HG03196 (cell line): ENCODE measurements around the gene PITX1.
"Not testable (repeated sequence)": the region's sequence is repeated elsewhere in the genome, so short reads cannot be mapped to it uniquely, and the experiment has no call there.

ENCODE experiments used
- ATAC-seq: cut with Tn5 transposase; IDR thresholded peaks from one replicate; pipeline ENCODE4 v1.9.1; 2021; ENCODE audit not compliant: unreplicated experiment

PITX1 gene

DNA sequence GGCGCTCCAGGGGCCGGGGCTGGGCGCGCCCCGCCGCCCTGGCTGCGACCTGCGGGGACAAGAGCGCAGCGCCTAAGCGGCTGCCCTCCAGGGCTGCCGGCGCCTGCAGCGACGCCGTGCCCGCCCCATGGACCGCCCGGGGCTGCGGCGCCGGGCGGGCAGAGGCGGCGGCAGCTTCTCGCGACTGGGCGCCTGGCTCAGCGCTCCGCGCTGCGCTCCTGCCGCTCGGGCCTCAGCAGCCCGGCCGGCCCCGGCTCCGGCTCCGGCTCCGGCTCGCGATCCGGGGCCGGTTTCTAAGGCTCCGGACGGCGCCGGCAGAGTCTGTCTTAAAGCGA, at the start of gene PITX1:
Gene PITX1, minus strand, starts transcription at position 328 of the 335 bp plus-strand sequence. CDS start 347 bp downstream, outside the sequence.
- no peak for ATAC-seq

DNA sequence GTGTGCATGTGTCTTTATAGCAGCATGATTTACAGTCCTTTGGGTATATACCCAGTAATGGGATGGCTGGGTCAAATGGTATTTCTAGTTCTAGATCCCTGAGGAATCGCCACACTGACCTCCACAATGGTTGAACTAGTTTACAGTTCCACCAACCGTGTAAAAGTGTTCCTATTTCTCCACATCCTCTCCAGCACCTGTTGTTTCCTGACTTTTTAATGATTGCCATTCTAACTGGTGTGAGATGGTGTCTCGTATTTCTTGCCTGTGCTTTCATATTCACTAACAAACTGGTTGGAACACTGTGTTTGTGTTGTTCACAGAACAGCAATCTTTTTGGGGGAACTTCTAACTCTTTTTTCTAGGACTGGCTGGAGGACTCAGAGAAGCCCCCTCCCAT, 49.3 kb upstream of the PITX1 start:
- not testable (repeated sequence) for ATAC-seq

DNA sequence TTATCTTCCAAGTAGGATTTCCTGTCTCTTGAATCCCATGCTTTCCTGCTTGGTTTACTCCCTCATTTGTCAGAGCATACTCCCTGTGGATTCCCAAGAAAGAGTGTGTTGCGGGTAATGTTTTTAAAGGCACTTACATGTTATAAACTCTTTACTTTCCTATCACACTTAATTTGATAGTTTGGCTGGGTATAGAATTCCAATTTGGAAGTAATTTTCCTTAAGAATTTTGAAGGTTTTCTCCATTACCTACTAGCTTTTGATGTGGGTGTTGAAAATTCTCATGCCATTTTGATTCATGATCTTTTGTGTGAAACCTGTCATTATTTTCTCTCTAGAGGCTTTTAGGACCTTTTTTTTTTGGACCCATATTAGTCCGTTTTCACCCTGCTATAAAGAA, 47.2 kb upstream of the PITX1 start:
- ATAC-seq = no peak

GRCh38 chr5:135079760-135080159, 45.7 kb upstream of the PITX1 start:
- no peak for ATAC-seq

DNA sequence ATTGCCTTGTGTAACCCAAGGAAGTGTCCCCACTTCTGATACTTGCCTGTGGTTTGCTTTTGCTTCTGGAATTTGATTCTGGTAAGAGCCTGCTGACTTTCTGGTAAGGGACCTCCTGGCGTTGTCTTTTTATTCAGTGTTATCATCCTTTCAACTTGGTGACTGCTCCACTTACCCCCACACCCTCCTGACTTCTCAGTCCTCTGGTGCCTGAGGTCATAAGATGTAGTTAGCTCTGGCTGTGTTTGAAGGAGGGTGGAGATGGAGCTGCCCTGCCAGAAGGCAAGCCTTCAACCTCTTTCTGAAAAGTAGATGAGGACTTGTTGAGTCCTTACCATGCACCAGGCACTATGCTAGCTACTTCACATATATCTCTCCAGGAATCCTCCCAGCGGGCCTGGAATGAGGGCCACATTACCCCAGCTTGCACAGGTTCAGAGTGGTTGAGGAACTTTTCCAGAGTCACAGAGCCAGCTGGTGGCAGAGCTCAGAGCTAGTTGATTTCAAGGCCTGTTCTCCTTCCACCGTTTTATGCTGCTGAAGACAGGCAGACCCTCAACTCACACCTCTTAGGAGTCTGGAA, 45.2 kb upstream of the PITX1 start:
- ATAC-seq = no peak

GRCh38 chr5:135076801-135077200, 42.8 kb upstream of the PITX1 start:
- no peak for ATAC-seq

- no peak for ATAC-seq
These were observed 42.0 kb upstream of the PITX1 start for GRCh38 chr5:135076051-135076491.

DNA sequence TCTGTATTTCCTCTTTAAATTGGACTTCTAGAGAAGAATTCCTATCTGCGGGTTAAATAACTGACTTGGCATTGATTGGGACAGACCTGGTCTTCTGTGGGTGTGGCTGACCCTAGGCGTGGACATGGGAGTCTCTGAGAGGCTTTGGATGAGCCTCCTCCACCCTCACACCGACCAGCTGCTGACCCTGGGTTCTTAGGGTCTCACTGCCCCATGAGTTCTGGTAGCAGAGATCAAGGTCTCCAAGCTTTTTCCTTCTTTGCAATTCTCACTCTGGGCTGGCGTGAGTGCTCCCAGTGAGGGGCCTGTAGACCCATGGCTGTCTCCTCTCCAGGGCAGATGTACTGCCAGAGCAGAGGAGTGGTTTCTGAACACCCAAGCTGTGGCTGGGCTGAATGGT, 41.6 kb upstream of the PITX1 start:
- ATAC-seq = no peak

DNA sequence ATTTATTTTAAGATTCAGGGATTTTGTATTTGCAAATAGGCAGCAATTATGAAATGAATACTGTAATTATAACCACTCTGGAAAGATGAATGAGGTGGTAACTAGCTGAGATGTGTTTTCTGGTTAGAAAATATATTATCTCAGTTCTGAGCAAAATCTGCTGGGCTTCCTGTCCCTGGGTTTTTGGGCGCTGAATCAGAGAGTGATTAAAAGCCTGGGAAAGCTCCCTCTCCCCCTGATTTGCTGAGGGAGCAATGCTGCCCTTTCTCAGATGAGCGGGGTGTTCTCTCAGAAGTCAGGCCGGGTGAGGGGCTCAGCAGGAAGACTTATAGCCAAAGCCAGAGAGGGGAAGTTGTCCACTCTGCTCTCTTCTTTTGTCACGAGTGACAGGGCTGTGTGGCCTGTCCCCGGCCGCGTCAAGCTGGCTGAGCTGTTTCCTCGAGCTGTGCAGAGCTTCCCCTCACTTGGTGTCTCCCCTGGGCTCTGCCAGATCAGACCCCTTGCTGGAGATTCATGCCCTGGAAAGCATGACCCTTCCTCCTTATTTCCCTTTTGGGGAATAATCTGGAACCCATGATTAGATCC, 39.8 kb upstream of the PITX1 start:
- no peak for ATAC-seq

GRCh38 chr5:135072387-135073281, 38.6 kb upstream of the PITX1 start:
- no peak for ATAC-seq

- ATAC-seq = no peak
These were observed 37.3 kb upstream of the PITX1 start for GRCh38 chr5:135071311-135071710.

DNA sequence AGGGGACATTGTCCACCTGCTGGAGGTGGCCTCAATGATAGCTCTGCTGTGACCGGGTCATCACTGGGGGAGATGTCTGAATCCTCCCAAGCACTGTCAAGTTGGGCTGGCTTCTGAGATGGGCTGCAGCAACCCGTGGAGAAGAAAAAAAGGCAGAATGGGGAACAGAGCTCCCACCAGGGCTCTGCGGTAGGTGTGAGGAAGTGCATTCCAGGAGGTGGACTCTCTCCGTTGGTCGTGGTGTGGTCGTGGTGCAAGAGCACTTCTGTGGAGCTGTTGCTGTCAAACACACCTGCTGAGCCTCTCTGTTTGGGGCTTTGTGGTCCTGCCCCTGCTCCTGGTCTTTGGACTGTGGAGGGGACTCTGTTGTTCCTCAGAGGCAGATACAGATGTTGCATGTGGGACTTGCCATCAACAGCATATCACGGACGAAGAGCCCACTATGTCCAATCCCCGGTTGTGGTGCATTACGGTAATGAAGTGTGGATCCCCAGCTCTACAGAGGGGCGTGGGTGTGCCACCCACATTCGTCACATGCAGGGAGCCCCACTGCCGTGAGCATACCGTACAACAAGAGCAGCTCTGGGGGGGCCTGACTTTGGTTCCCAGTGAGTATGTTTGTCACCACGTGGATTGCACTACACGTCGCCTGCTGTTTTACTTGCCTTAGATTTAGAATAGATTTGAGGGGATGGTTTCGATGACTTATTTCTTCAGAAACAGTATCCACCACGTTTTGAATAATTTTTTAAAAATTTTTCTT, 36.0 kb upstream of the PITX1 start:
- ATAC-seq = no peak

DNA sequence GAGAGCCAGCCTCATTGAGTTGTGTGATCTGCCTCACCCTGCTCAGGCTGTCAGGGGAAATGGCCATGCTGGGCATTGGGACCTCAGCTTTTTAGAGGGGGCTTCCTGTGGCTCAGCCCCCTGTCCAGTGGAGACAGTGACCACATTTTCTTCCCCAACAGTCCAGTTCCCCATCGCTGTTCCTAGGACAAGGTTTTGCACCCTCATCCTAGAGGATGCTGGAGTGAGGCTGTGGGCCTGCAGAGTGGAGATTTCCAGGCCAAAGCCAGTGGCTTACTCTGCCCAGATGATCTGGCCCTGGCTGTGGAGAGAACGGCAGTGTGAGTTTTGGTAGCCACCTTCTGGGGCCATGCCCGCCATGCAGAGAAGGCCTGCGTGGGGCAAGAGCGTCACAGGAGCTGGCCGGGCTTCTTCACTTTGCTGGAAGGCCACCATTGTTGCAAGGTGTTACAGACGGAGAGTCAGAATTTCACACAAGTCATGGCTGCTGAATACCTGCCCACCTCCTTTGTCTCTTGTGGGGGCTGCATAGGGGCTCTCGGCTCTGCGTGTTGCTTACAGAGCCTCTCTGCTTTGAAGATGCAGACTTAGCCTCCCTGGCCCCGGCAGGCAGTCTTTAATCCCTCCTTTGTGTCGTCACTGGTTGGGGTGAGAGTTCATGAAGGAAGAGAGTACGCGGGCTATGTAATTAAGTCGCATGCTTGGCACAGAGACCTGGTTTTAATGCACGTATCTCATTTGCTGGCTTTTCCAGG, 35.2 kb upstream of the PITX1 start:
- no peak for ATAC-seq

- ATAC-seq = no peak
These were observed 33.6 kb upstream of the PITX1 start for GRCh38 chr5:135067587-135067986.

GRCh38 chr5:135066781-135067180, 32.8 kb upstream of the PITX1 start:
- ATAC-seq = no peak

GRCh38 chr5:135065306-135066265, 31.6 kb upstream of the PITX1 start:
- ATAC-seq = no peak

GRCh38 chr5:135064235-135064570, 30.2 kb upstream of the PITX1 start:
- no peak for ATAC-seq

DNA sequence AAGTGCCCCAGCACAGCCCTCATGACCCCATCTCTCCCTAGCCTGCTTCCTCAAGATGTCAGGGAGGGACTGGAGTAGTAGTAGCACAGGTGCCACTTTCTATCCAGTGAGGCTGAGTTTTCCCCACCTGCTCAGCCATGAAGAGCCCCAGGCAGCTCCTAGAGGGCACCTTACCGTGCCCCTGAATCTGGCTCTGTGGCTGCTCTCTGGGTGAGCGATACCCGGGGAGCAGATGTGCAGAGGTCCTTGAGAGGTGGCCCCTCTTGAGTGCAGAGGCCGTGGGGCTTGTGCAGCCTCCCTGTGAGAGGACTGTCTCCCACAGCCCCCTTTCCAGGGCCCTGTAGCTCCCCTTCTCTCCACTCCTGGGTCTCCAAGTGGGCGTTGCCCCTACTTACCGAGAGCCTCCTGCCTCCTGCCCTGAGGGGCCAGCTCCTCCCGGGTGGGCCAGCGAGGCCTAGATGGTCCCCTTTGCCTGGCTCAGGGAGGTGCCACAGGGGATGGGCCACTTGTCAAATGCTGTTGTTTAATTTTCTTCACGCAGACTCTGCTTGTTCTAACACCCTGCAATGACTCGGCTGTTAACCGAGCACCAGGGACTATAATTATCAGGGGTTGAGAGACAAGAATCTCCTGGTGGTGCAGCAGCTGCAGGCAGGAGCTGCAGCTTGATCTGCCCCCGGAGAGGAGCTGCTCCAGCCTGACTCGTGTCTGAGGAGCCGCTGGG, 29.6 kb upstream of the PITX1 start:
- ATAC-seq = no peak

DNA sequence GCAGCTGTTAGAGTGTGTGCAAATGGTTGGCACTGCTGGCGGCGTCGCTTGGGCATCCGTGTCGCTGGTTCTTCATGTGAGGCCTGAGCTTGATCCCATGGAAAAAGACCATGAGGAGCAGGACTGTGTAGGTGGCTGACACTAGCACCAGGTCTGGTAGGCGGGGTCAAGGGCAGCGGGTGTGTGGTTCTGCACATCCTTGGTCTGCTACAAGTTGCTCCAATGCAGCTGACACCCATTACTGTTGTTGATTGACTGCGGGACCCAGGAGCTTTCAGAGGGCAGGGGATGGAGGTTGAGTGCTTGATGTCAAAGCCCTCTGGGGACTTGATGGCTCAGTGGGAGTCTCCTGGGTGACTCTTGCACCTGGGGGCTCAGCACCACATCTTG, 29.0 kb upstream of the PITX1 start:
- ATAC-seq = no peak
